Skeletal muscle satellite cell (primary cell): ENCODE data around the gene REPS1. TPM values are rescaled to one million over a fixed set of nuclear protein-coding genes. Genes with fewer than 3 reads are reported as not detected.
A peak's percentile ranks its signal among the peaks of the same experiment; 100 is the strongest.
"Not testable (repeated sequence)": the region's sequence is repeated elsewhere in the genome, so short reads cannot be mapped to it uniquely, and the experiment has no call there.

Experiments used
- H3K27me3 ChIP-seq: 2 replicates; pipeline ENCODE4 v1.7.0; 2013; ENCODE audit warnings: low read length; ENCODE audit not compliant: control insufficient read depth, insufficient read depth
- H3K36me3 ChIP-seq: 2 replicates; pipeline ENCODE4 v1.7.0; 2013; ENCODE audit warnings: mild to moderate bottlenecking, control low read depth, low read length; ENCODE audit not compliant: insufficient read depth
- H3K4me1 ChIP-seq: 2 replicates; pipeline ENCODE4 v1.7.0; 2013; ENCODE audit warnings: low read length; ENCODE audit not compliant: control insufficient read depth, insufficient read depth
- H3K4me2 ChIP-seq: 2 replicates; pipeline ENCODE4 v1.7.0; 2013; ENCODE audit warnings: mild to moderate bottlenecking, low read length
- H3K4me3 ChIP-seq: 2 replicates; pipeline ENCODE4 v1.7.0; 2013; ENCODE audit warnings: low read length
- H3K9ac ChIP-seq: 2 replicates; pipeline ENCODE4 v1.7.0; 2013; ENCODE audit warnings: mild to moderate bottlenecking, low read depth, low read length, moderate library complexity
- H3K9me3 ChIP-seq: replicated peaks from 2 replicates; pipeline ENCODE4 v1.7.0; 2013; ENCODE audit warnings: mild to moderate bottlenecking, control low read depth, low read length
- total RNA-seq: library from RNA; depleted of rRNA; stranded (reverse); fragments of >200 nt; gene quantifications from 2 replicates; pipeline ENCODE4 v1.2.3, GENCODE V29; 2012; rRNA removed

The REPS1 gene
- total RNA-seq = 58.3 and 71.9 TPM in 2 replicates

GRCh38 chr6:138987643-138988468 is at the start of gene REPS1:
Gene REPS1, minus strand, starts transcription at chr6:138988253. Its CDS starts 571 bp downstream, at chr6:138987682.
- H3K4me3 ChIP-seq = peak within 1 kb of the TSS; percentile 91
- no peaks in the 10 kb centered on the region for H3K27me3 ChIP-seq
- no peaks in the 10 kb centered on the region for H3K36me3 ChIP-seq
- peaks cover 29% of the 10 kb centered on the region for H3K4me1 ChIP-seq
- H3K9me3 ChIP-seq = no peaks in the 10 kb centered on the region
- peak within 1 kb of the TSS; percentile 85 for H3K4me2 ChIP-seq
- H3K9ac ChIP-seq = peak within 1 kb of the TSS; percentile 98

- Histone ChIP-seq H3K4me3 (no peak overlapping the region), H3K9ac (no peak overlapping the region), H3K9me3 (no peaks in the 10 kb centered on the region), H3K4me1 (peaks cover 5% of the 10 kb centered on the region), H3K27me3 (no peaks in the 10 kb centered on the region), H3K4me2 (no peak overlapping the region), H3K36me3 (peaks cover 17% of the 10 kb centered on the region)
Measured at GRCh38 chr6:139037490-139037889, 49.4 kb upstream of the REPS1 start.

- Histone ChIP-seq H3K9ac (peak overlapping the region; percentile 85), H3K4me1 (peaks cover 13% of the 10 kb centered on the region), H3K9me3 (no peaks in the 10 kb centered on the region), H3K27me3 (no peaks in the 10 kb centered on the region), H3K4me3 (peak overlapping the region; percentile 85), H3K4me2 (peak overlapping the region; percentile 94), H3K36me3 (peaks cover 12% of the 10 kb centered on the region)
Measured at GRCh38 chr6:139030228-139030963, 42.3 kb upstream of the REPS1 start.

GRCh38 chr6:139029470-139030227 is 41.6 kb upstream of the REPS1 start:
- H3K4me1 ChIP-seq = peaks cover 13% of the 10 kb centered on the region
- H3K9me3 ChIP-seq = no peaks in the 10 kb centered on the region
- H3K4me3 ChIP-seq = peak overlapping the region; percentile 85
- peak overlapping the region; percentile 85 for H3K9ac ChIP-seq
- peaks cover 5% of the 10 kb centered on the region for H3K36me3 ChIP-seq
- peak overlapping the region; percentile 94 for H3K4me2 ChIP-seq
- H3K27me3 ChIP-seq = no peaks in the 10 kb centered on the region

- Histone ChIP-seq H3K4me2 (peak within 1 kb of the TSS; percentile 94), H3K36me3 (no peaks in the 10 kb centered on the region), H3K27me3 (no peaks in the 10 kb centered on the region), H3K9ac (peak within 1 kb of the TSS; percentile 85), H3K9me3 (no peaks in the 10 kb centered on the region), H3K4me1 (peaks cover 13% of the 10 kb centered on the region), H3K4me3 (peak within 1 kb of the TSS; percentile 85)
Measured at GRCh38 chr6:139028658-139029469, 40.8 kb upstream of the REPS1 start, which contains the start of gene ABRACL. Gene ABRACL, plus strand, starts transcription at chr6:139028745. Its CDS starts 5,416 bp downstream, at chr6:139034161.

- H3K4me3 ChIP-seq = peak overlapping the region; percentile 85
- H3K9ac ChIP-seq = peak overlapping the region; percentile 85
- H3K4me2 ChIP-seq = peak overlapping the region; percentile 94
- peaks cover 13% of the 10 kb centered on the region for H3K4me1 ChIP-seq
- no peaks in the 10 kb centered on the region for H3K9me3 ChIP-seq
- no peaks in the 10 kb centered on the region for H3K27me3 ChIP-seq
- no peaks in the 10 kb centered on the region for H3K36me3 ChIP-seq
Measured at GRCh38 chr6:139028215-139028657, 40.2 kb upstream of the REPS1 start.

GRCh38 chr6:139027620-139028182 is 39.6 kb upstream of the REPS1 start:
- Histone ChIP-seq H3K9ac (peak overlapping the region; percentile 85), H3K9me3 (no peaks in the 10 kb centered on the region)

GRCh38 chr6:139025416-139025815 is 37.4 kb upstream of the REPS1 start:
- not testable (repeated sequence) for H3K9me3 ChIP-seq, H3K36me3 ChIP-seq, H3K4me2 ChIP-seq, H3K9ac ChIP-seq, H3K4me3 ChIP-seq, H3K27me3 ChIP-seq
- peaks cover 13% of the 10 kb centered on the region for H3K4me1 ChIP-seq

More at GRCh38 chr6:139027620-139028182, 39.6 kb upstream of the REPS1 start:
- H3K4me2 ChIP-seq = peak overlapping the region; percentile 94
- peak overlapping the region; percentile 85 for H3K4me3 ChIP-seq
- H3K36me3 ChIP-seq = no peaks in the 10 kb centered on the region
- no peaks in the 10 kb centered on the region for H3K27me3 ChIP-seq
- H3K4me1 ChIP-seq = peaks cover 13% of the 10 kb centered on the region

GRCh38 chr6:139020689-139021088 is 32.6 kb upstream of the REPS1 start:
- no peak overlapping the region for H3K4me2 ChIP-seq
- H3K27me3 ChIP-seq = no peaks in the 10 kb centered on the region
- no peaks in the 10 kb centered on the region for H3K4me1 ChIP-seq
- no peaks in the 10 kb centered on the region for H3K36me3 ChIP-seq
- H3K9me3 ChIP-seq = no peaks in the 10 kb centered on the region
- no peak overlapping the region for H3K9ac ChIP-seq
- no peak overlapping the region for H3K4me3 ChIP-seq

- Histone ChIP-seq H3K4me3 (no peak overlapping the region), H3K4me1 (no peaks in the 10 kb centered on the region), H3K27me3 (no peaks in the 10 kb centered on the region), H3K9me3 (no peaks in the 10 kb centered on the region), H3K36me3 (no peaks in the 10 kb centered on the region), H3K9ac (no peak overlapping the region), H3K4me2 (no peak overlapping the region)
Measured at GRCh38 chr6:139019722-139020121, 31.7 kb upstream of the REPS1 start.
